ENCODE data around the gene DAGLA. TPM values are rescaled to one million over a fixed set of nuclear protein-coding genes. Genes with fewer than 3 reads are reported as not detected.
"Not testable (repeated sequence)": the region's sequence is repeated elsewhere in the genome, so short reads cannot be mapped to it uniquely, and the experiment has no call there.

Gene DAGLA
- total RNA-seq, 1 donor from 2014 or later = 6.0 TPM

DNA sequence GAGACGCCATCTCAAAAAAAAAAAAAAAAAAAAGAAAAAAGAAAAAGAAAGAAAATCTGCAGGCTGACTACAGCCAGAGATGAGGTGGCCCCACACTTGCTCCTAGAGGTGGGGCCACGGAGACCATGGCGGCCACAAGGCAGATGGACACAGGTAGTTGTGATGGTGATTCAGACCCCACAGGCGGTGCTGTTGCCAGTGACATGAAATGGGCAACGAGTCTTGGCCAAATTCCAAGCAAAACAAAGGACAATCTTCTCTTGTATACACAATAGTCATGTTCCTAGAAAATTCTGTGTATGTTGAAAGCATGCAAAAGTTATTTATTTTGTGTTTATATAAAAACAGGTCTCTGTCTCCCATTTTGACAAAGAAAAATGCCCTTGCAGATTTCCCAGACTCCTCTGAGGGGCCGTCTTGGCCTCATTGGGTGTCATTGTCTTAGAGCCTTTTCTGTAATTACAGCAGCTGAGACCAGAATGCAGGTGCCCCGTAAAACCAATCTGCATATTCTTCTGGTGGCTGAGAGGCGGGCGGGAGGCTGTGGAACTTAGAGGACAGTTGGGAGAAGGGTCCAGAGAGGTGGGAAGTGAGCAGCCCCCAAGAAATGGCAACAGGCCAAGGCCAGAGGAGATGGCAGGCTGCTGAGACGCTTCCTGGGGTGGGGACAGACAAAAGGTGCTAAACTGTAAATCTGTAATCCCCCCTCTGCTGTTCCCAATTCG, 22.5 kb upstream of the DAGLA start:
- H3K4me1 ChIP-seq = peaks cover 3% of the 10 kb centered on the region
- TF ChIP-seq, protein P1, sequence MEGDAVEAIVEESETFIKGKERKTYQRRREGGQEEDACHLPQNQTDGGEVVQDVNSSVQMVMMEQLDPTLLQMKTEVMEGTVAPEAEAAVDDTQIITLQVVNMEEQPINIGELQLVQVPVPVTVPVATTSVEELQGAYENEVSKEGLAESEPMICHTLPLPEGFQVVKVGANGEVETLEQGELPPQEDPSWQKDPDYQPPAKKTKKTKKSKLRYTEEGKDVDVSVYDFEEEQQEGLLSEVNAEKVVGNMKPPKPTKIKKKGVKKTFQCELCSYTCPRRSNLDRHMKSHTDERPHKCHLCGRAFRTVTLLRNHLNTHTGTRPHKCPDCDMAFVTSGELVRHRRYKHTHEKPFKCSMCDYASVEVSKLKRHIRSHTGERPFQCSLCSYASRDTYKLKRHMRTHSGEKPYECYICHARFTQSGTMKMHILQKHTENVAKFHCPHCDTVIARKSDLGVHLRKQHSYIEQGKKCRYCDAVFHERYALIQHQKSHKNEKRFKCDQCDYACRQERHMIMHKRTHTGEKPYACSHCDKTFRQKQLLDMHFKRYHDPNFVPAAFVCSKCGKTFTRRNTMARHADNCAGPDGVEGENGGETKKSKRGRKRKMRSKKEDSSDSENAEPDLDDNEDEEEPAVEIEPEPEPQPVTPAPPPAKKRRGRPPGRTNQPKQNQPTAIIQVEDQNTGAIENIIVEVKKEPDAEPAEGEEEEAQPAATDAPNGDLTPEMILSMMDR (IDR thresholded peaks at IDR 0.05) = no peak
- DNase-seq (no peak), ATAC-seq (no peak)
- intact Hi-C loops (cut with DNase I) = no loop called here
- no peaks in the 10 kb centered on the region for H3K9me3 ChIP-seq
- no peak overlapping the region for H3K4me3 ChIP-seq
- no peaks in the 10 kb centered on the region for H3K27me3 ChIP-seq
- H3K36me3 ChIP-seq = no peaks in the 10 kb centered on the region
- no peak overlapping the region for H3K27ac ChIP-seq

GRCh38 chr11:61659413-61660196, 20.6 kb upstream of the DAGLA start:
- Histone ChIP-seq H3K27me3 (no peaks in the 10 kb centered on the region), H3K36me3 (no peaks in the 10 kb centered on the region), H3K27ac (no peak overlapping the region), H3K4me1 (no peaks in the 10 kb centered on the region), H3K9me3 (no peaks in the 10 kb centered on the region), H3K4me3 (no peak overlapping the region)
- ATAC-seq = peak; percentile 24
- no peak for DNase-seq
- intact Hi-C loops (cut with DNase I) = no loop called here
- TF ChIP-seq, protein P1 (IDR thresholded peaks at IDR 0.05) = no peak

GRCh38 chr11:61660997-61661396, 19.2 kb upstream of the DAGLA start:
- H3K27me3 ChIP-seq; H3K4me1 ChIP-seq; H3K36me3 ChIP-seq; H3K4me3 ChIP-seq; ATAC-seq; DNase-seq; intact Hi-C loops (cut with DNase I); H3K9me3 ChIP-seq; H3K27ac ChIP-seq: not testable (repeated sequence)

DNA sequence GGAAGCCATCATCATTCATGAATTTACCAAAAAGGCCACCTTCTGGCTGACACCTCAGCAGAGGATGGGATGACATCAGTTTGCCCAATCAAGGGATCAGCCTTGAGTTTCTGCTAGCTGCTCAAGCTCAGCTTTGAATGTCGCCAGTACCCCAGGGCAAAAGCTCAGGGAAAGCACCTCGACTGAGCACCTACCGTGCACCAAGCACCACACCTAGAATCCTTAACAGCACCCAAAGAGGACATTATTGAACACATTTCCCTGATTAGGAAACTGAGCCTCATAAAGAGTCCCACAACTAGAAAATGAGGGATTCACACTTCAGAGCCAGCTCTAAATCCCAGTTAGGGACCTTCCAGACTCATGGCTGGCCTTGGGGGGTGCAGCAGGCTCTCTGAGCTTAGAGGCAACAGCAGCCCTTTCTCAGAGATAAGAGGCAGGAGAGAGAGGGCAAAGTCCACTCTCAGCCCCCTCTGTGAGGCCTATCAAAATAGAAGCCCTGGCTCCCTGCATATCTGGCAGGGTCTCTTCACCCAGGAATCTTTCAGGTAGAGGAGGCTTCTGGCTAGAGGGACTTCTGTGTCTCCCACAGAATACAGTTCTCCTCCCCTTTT, 13.4 kb upstream of the DAGLA start:
- Histone ChIP-seq H3K36me3 (no peaks in the 10 kb centered on the region), H3K4me3 (no peak overlapping the region), H3K9me3 (no peaks in the 10 kb centered on the region), H3K27me3 (no peaks in the 10 kb centered on the region), H3K27ac (no peak overlapping the region), H3K4me1 (no peaks in the 10 kb centered on the region)
- ATAC-seq (no peak), DNase-seq (no peak)
- TF ChIP-seq, protein P1 (IDR thresholded peaks at IDR 0.05) = no peak
- intact Hi-C loops (cut with DNase I) = no loop called here

DNA sequence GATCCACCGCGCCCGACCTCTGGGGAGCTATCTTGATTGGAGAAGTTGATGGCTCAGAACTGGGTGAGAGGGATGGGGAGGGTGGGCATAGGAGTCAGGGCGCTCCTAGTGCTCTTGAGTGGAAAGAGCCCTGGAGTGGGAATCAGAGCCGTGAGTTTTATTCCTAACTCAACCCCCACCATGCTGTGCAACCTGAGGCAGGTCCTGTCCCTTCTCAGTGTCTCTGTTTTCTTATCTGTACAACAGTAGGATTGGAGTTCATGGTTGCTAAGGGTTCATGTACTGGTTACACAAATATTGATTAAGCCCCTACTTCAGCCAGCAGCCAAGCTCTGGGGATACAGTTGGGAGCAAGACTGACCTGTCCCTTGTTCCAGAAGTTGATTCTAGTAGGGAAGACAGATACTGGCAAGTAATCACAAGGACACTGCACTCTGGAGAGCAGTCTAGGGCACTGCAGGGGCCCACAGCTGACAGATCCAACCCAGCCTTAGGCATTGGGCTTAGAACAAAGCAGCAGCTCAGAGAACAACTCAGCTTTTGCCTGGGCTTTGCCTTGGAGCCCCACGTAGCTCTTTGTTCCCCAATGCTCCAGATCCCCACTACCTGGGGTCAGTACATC, 12.4 kb upstream of the DAGLA start:
- TF ChIP-seq, protein P1 (IDR thresholded peaks at IDR 0.05) = no peak
- Histone ChIP-seq H3K4me3 (no peak overlapping the region), H3K9me3 (no peaks in the 10 kb centered on the region), H3K4me1 (no peaks in the 10 kb centered on the region), H3K27ac (no peak overlapping the region), H3K36me3 (no peaks in the 10 kb centered on the region), H3K27me3 (no peaks in the 10 kb centered on the region)
- intact Hi-C loops (cut with DNase I) = no loop called here
- ATAC-seq = no peak
- DNase-seq = no peak

All from upper lobe of right lung (tissue), 1 donor.